Stimulated activated naive B cell treated with anti-CD40 and anti-IgM and Interleukin-4, amounts not matched to agents 10 μg/mL and 1 μg/mL and 100 μg/mL, for 72 hours (primary cell): ENCODE results near the gene SDR42E1.
A peak's percentile ranks its signal among the peaks of the same experiment; 100 is the strongest.
"Not testable (repeated sequence)": the region's sequence is repeated elsewhere in the genome, so short reads cannot be mapped to it uniquely, and the experiment has no call there.

Source experiments
- ATAC-seq, 2 donors: fragments of 150-1000 bp; cut with Tn5 transposase; replicated peaks; 2 replicates each; pipeline ENCODE4 v1.10.0; 2021; ENCODE audit warnings: moderate library complexity in 1 of 2
- DNase-seq: peaks from one replicate; pipeline ENCODE4 v3.0.0; 2021
- H3K27ac Mint-ChIP-seq: one replicate; pipeline ENCODE4 v1.8.0; 2022; ENCODE audit warnings: mild to moderate bottlenecking, mixed read lengths
- H3K27me3 Mint-ChIP-seq, 2 donors: one replicate each; pipeline ENCODE4 v1.8.0; 2022; ENCODE audit warnings: mixed read lengths in 2 of 2
- H3K36me3 Mint-ChIP-seq, 2 donors: one replicate each; pipeline ENCODE4 v1.8.0; 2022; ENCODE audit warnings: mixed read lengths in 2 of 2, mild to moderate bottlenecking in 1 of 2
- H3K4me1 Mint-ChIP-seq, 2 donors: one replicate each; pipeline ENCODE4 v1.8.0; 2022; ENCODE audit warnings: mixed read lengths in 2 of 2, mild to moderate bottlenecking in 1 of 2
- H3K4me3 Mint-ChIP-seq, 2 donors: one replicate each; pipeline ENCODE4 v1.8.0; 2022; ENCODE audit warnings: mild to moderate bottlenecking in 2 of 2, mixed read lengths in 2 of 2, moderate library complexity in 1 of 2
- H3K9me3 Mint-ChIP-seq, 2 donors: one replicate each; pipeline ENCODE4 v1.8.0; 2022; ENCODE audit warnings: mixed read lengths in 2 of 2, mild to moderate bottlenecking in 1 of 2

SDR42E1 gene

GRCh38 chr16:82024883-82025282 lies 13.6 kb upstream of the SDR42E1 start:
- ATAC-seq, result no peak
- Mint-ChIP-seq H3K36me3 (no peaks in the 10 kb centered on the region), H3K9me3 (no peaks in the 10 kb centered on the region), H3K27ac (no peak overlapping the region), H3K4me3 (no peak overlapping the region), H3K4me1 (no peaks in the 10 kb centered on the region), H3K27me3 (peaks cover 26 to 30% of the 10 kb centered on the region in 2 donors)
- no peak for DNase-seq

- no peak for ATAC-seq
- no peak for DNase-seq
- Mint-ChIP-seq H3K9me3 (no peaks in the 10 kb centered on the region), H3K27me3 (peaks cover 31 to 36% of the 10 kb centered on the region in 2 donors), H3K4me1 (no peaks in the 10 kb centered on the region), H3K4me3 (no peak overlapping the region), H3K27ac (no peak overlapping the region), H3K36me3 (no peaks in the 10 kb centered on the region)
Observed at GRCh38 chr16:82024316-82024715, 13.0 kb upstream of the SDR42E1 start.

- peaks cover 38 to 47% of the 10 kb centered on the region in 2 donors for H3K27me3 Mint-ChIP-seq
- H3K27ac Mint-ChIP-seq, result no peak overlapping the region
- H3K4me3 Mint-ChIP-seq, result no peak overlapping the region
- ATAC-seq (no peak), DNase-seq (no peak)
- H3K36me3 Mint-ChIP-seq, result no peaks in the 10 kb centered on the region
- H3K4me1 Mint-ChIP-seq, result no peaks in the 10 kb centered on the region
- no peaks in the 10 kb centered on the region for H3K9me3 Mint-ChIP-seq
Observed at GRCh38 chr16:82023206-82023605, 11.9 kb upstream of the SDR42E1 start.

- H3K4me1 Mint-ChIP-seq, result no peaks in the 10 kb centered on the region
Observed at GRCh38 chr16:82020051-82020450, 8.8 kb upstream of the SDR42E1 start.

GRCh38 chr16:82019535-82019934 lies 8.3 kb upstream of the SDR42E1 start:
- H3K9me3 Mint-ChIP-seq, result peaks cover 4% of the 10 kb centered on the region in 2 donors
- no peak for ATAC-seq

More at GRCh38 chr16:82020051-82020450, 8.8 kb upstream of the SDR42E1 start:
- no peak for DNase-seq
- peaks cover 2% of the 10 kb centered on the region in 2 donors for H3K9me3 Mint-ChIP-seq
- H3K27me3 Mint-ChIP-seq, result peaks cover 34 to 48% of the 10 kb centered on the region in 2 donors
- no peak overlapping the region for H3K27ac Mint-ChIP-seq
- no peak overlapping the region for H3K4me3 Mint-ChIP-seq
- no peak for ATAC-seq
- no peaks in the 10 kb centered on the region for H3K36me3 Mint-ChIP-seq

GRCh38 chr16:82017911-82018568 lies 6.8 kb upstream of the SDR42E1 start:
- H3K9me3 Mint-ChIP-seq, result peaks cover 4% of the 10 kb centered on the region in 2 donors
- no peak overlapping the region for H3K27ac Mint-ChIP-seq
- no peaks in the 10 kb centered on the region for H3K36me3 Mint-ChIP-seq
- DNase-seq (no peak), ATAC-seq (no peak)
- H3K4me1 Mint-ChIP-seq, result no peaks in the 10 kb centered on the region
- no peak overlapping the region for H3K4me3 Mint-ChIP-seq
- peaks cover 17 to 33% of the 10 kb centered on the region in 2 donors for H3K27me3 Mint-ChIP-seq

More at GRCh38 chr16:82019535-82019934, 8.3 kb upstream of the SDR42E1 start:
- Mint-ChIP-seq H3K27me3 (peaks cover 32 to 47% of the 10 kb centered on the region in 2 donors), H3K4me1 (no peaks in the 10 kb centered on the region), H3K4me3 (no peak overlapping the region), H3K36me3 (no peaks in the 10 kb centered on the region), H3K27ac (no peak overlapping the region)
- DNase-seq, result no peak

GRCh38 chr16:82016964-82017363 lies 5.7 kb upstream of the SDR42E1 start:
- no peak overlapping the region for H3K27ac Mint-ChIP-seq
- H3K9me3 Mint-ChIP-seq, result peaks cover 6 to 11% of the 10 kb centered on the region in 2 donors
- no peaks in the 10 kb centered on the region for H3K36me3 Mint-ChIP-seq
- no peak overlapping the region for H3K4me3 Mint-ChIP-seq
- ATAC-seq (no peak), DNase-seq (no peak)
- peaks cover 17 to 38% of the 10 kb centered on the region in 2 donors for H3K27me3 Mint-ChIP-seq
- H3K4me1 Mint-ChIP-seq, result peaks cover 0 to 2% of the 10 kb centered on the region in 2 donors

- ATAC-seq, result no peak
- no peak overlapping the region for H3K27ac Mint-ChIP-seq
- no peak for DNase-seq
- peaks cover 4 to 6% of the 10 kb centered on the region in 2 donors for H3K4me1 Mint-ChIP-seq
- H3K9me3 Mint-ChIP-seq, result peaks cover 6 to 17% of the 10 kb centered on the region in 2 donors
- H3K36me3 Mint-ChIP-seq, result peaks cover 0 to under 1% of the 10 kb centered on the region in 2 donors
- peaks cover 17 to 44% of the 10 kb centered on the region in 2 donors for H3K27me3 Mint-ChIP-seq
- no peak overlapping the region for H3K4me3 Mint-ChIP-seq
Observed at GRCh38 chr16:82016263-82016662, 5.0 kb upstream of the SDR42E1 start.

- Mint-ChIP-seq H3K9me3 (peaks cover 15 to 20% of the 10 kb centered on the region in 2 donors), H3K4me1 (peaks cover 9 to 15% of the 10 kb centered on the region in 2 donors), H3K27ac (no peak overlapping the region), H3K36me3 (peaks cover 21 to 25% of the 10 kb centered on the region in 2 donors), H3K4me3 (no peak overlapping the region), H3K27me3 (peaks cover 0 to 20% of the 10 kb centered on the region in 2 donors)
- DNase-seq (no peak), ATAC-seq (peak in 1 of 2 donors; percentile 33)
Observed at GRCh38 chr16:82013139-82013538, 1.9 kb upstream of the SDR42E1 start.

- H3K36me3 Mint-ChIP-seq, result peaks cover 32 to 40% of the 10 kb centered on the region in 2 donors
- H3K9me3 Mint-ChIP-seq, result peaks cover 18 to 24% of the 10 kb centered on the region in 2 donors
- H3K27me3 Mint-ChIP-seq, result peaks cover 0 to 13% of the 10 kb centered on the region in 2 donors
- DNase-seq, result no peak
- H3K4me3 Mint-ChIP-seq, result peak overlapping the region; percentile 88 to 91
- peak overlapping the region; percentile 94 for H3K27ac Mint-ChIP-seq
- ATAC-seq, result no peak
- peaks cover 9 to 15% of the 10 kb centered on the region in 2 donors for H3K4me1 Mint-ChIP-seq
Observed at GRCh38 chr16:82010649-82011048, 621 bp downstream of the SDR42E1 start.

GRCh38 chr16:82009789-82010188 lies 1.5 kb downstream of the SDR42E1 start:
- not testable (repeated sequence) for H3K4me3 Mint-ChIP-seq, DNase-seq, ATAC-seq, H3K27ac Mint-ChIP-seq
- H3K9me3 Mint-ChIP-seq, result peaks cover 15 to 20% of the 10 kb centered on the region in 2 donors
- peaks cover 9 to 15% of the 10 kb centered on the region in 2 donors for H3K4me1 Mint-ChIP-seq
- H3K36me3 Mint-ChIP-seq, result peaks cover 32 to 40% of the 10 kb centered on the region in 2 donors
- H3K27me3 Mint-ChIP-seq, result peaks cover 0 to 13% of the 10 kb centered on the region in 2 donors

- H3K4me3 Mint-ChIP-seq, result no peak overlapping the region
- H3K27ac Mint-ChIP-seq, result no peak overlapping the region
- peaks cover 15 to 20% of the 10 kb centered on the region in 2 donors for H3K9me3 Mint-ChIP-seq
- H3K27me3 Mint-ChIP-seq, result peaks cover 0 to 13% of the 10 kb centered on the region in 2 donors
- ATAC-seq, result no peak
- no peak for DNase-seq
- peaks cover 9 to 15% of the 10 kb centered on the region in 2 donors for H3K4me1 Mint-ChIP-seq
- H3K36me3 Mint-ChIP-seq, result peaks cover 37 to 47% of the 10 kb centered on the region in 2 donors
Observed at GRCh38 chr16:82008957-82009592, 2.2 kb downstream of the SDR42E1 start.

GRCh38 chr16:82007189-82007588 lies 4.1 kb downstream of the SDR42E1 start:
- no peak overlapping the region for H3K27ac Mint-ChIP-seq
- H3K9me3 Mint-ChIP-seq, result peaks cover 12 to 13% of the 10 kb centered on the region in 2 donors
- no peak for DNase-seq
- peaks cover 7 to 15% of the 10 kb centered on the region in 2 donors for H3K4me1 Mint-ChIP-seq
- H3K36me3 Mint-ChIP-seq, result peaks cover 44 to 56% of the 10 kb centered on the region in 2 donors
- H3K4me3 Mint-ChIP-seq, result no peak overlapping the region
- H3K27me3 Mint-ChIP-seq, result peaks cover 0 to 9% of the 10 kb centered on the region in 2 donors
- ATAC-seq, result no peak

GRCh38 chr16:82006036-82006435 lies 5.2 kb downstream of the SDR42E1 start:
- Mint-ChIP-seq H3K27me3 (no peaks in the 10 kb centered on the region), H3K27ac (no peak overlapping the region), H3K4me3 (no peak overlapping the region), H3K36me3 (peaks cover 52 to 62% of the 10 kb centered on the region in 2 donors), H3K4me1 (peaks cover 8% of the 10 kb centered on the region in 2 donors), H3K9me3 (peaks cover 7 to 12% of the 10 kb centered on the region in 2 donors)
- ATAC-seq (no peak), DNase-seq (no peak)
